ENCODE data around the gene TMEM203.
A peak's percentile ranks its signal among the peaks of the same experiment; 100 is the strongest.

TMEM203 gene

DNA sequence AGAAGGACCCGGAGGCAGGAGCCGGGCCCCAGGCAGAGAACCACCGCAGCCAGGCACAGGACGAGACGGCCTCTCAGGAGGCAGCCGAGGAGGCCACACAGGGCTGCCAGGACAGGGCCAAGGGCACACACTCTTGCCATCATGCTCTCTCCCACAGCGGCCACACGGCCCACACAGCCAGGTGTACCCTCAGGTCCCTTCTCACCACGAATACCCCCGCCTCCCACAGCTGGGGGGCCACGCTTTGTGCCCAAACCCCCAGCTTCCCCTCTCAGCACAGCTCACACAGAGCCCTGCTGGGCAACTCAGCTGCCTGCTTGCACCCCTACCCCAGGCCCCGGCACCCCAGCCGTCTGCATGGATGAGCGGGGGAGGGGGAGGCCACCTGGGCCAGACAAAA lies 11.7 kb downstream of the TMEM203 start:
- DNase-seq: no peak

DNA sequence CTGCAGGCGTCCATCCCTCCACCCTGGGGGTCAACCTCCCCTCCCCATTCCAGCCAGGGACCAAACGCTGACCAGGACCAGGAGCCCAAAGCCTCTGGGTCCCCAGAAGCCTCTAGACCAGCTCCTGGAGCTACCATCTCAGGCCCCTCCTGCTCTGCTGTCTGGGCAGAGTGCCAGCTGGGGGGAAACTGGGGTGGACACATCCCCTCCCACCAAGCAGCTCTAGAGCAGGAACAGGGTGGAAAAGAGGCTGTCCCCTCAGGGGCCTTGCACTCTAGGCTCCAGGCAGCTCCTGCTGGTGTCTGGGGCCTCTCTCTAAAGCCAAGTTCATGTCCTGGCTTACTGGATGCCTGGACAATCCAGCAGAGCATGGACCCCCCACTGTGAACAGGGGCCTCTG lies 12.6 kb downstream of the TMEM203 start:
- no peak for DNase-seq

DNA sequence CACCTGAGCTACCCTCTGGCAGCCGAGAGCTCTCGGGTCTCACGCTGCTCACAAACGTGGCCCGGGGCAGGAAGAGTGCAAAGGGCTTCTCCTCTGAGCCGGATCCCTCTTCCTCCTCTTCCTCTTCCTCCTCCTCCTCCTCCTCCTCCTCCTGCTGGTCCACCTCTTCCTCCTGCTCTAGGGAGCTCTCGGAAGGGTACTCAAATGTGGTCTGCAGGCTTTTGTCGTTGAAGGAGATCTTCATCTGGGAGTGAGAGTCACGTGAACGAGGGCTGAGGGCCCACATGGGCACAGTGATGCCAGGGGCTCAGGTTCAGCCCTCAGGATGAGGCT lies 13.0 kb downstream of the TMEM203 start:
- DNase-seq: no peak

DNA sequence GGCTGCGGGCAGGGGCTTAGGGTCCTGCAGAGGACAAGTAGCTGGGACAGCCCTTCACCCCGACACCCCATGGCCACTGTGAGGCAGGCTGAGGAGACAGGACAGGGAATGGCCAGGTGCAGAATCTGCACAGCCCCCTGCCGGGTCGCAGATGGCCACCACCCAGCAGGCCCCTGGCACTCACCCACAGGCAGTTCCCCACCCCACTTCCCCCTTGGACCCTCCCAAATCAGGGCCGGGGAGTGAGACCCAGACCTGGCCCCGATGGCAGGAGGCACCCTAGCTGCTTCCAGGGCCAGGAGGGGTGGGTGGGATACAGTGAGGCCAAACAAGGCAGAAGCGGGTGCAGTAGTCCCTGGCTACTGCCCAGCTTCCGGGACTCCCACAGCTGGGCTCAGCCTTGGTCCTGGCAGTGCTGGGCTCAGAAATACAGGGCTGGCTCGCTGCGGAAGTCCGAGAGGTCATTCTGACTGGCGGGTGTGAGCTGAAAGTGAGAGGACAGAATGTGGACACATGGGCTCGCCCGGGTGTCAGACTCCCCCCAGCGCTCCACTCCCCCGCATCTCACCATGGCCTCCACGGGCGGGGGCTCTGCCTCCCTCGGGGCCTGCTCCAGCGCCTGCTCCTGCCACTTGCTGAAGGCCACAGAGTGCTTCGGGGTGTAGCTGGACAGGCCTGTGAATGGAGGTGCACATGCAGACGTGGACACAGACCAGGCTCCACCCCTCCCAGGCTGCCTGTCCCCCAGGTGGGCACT lies 13.6 kb downstream of the TMEM203 start:
- DNase-seq: no peak

DNA sequence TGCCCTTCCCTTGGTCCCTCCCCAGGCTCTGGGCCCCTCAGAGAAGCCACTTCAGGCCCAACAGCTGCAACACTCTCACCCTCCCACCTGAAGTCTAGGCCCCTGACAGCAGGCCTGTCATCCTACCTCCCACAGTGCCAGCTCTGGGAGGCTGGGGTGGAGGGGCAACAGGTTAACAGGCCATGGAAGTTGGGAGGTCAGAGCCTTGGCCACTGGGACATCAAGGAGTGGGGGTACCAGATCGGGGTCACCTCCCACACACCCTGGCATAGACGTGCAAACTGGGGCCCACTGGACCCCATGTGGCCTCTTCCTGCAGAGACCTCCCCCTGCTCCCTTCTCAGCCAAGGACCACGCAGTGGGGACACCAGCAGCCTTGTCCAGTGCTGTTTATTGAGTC lies 14.2 kb downstream of the TMEM203 start:
- no peak for DNase-seq

DNA sequence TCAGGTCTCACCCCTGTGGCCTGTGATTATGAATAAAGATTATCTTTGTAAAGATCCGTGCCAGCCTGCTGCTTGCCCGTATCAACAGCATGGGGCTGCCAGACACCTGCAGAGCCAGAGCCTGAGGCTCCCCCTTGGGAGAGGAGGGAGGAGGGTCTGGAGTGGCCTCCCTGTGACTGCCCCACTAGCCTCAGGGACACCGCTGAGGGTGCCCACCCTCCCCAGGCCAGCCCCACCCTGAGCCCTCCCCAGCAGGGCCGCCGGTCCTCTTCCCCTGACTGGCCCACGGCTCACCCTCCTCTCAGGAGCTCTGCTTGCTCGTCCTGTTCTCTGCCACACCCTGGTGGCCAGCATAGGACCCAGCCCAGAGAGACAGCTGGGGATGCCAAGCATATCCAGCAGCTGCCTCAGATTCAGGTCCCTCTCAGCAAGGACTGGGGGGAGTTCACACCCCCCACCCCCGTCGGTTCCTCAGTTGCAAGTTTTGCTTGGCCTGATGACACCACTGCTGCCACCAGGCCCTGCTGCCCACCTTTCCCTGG lies 15.1 kb downstream of the TMEM203 start:
- no peak for DNase-seq

DNA sequence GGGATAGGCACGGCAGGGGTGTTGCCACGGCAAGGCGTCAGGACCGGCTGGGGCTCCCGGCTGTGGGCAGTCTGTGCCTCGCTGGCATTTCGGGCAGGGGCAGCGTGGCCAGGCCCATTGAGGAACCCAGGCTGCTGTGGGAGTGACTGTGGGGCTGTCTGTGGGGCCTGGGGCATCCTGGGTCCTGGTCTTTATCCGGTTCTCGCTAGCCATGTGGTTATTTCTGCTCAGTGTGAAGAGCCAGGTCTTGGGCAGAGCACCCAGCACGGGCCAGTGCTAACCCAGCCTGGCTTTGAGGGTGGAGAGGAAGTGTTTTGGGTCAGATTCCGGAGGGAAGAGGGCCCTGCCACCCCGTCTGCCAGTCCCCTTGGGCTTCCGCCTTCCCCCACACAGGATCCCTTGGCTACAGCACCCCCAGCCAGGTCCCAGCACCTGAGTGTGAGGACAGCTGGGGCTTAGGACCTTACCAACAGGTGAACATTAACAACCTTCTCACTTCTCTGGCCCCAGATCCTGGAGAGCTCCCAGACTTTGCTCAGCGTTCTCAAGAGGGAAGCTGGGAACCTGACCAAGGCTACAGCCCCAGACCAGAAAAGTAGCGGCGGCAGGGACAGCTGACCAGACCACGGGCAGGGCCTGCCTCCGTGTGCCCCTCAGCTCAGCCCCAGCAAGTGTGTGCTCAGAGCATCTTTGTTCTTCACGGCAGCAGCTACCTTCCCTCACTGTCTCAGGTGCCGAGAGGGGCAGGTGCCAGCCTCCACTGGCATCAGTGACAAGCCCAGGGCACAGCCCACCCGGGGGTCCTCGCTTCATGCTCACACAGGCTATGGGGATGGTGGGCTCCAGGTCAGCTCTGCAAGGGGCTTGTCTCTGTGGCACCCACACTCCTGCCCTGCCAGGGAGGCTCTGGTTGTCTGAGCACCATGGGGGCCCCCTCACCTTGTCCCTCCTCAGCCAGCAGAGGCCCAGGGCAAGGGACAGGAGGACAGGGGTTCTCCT lies 15.9 kb downstream of the TMEM203 start:
- DNase-seq: no peak

DNA sequence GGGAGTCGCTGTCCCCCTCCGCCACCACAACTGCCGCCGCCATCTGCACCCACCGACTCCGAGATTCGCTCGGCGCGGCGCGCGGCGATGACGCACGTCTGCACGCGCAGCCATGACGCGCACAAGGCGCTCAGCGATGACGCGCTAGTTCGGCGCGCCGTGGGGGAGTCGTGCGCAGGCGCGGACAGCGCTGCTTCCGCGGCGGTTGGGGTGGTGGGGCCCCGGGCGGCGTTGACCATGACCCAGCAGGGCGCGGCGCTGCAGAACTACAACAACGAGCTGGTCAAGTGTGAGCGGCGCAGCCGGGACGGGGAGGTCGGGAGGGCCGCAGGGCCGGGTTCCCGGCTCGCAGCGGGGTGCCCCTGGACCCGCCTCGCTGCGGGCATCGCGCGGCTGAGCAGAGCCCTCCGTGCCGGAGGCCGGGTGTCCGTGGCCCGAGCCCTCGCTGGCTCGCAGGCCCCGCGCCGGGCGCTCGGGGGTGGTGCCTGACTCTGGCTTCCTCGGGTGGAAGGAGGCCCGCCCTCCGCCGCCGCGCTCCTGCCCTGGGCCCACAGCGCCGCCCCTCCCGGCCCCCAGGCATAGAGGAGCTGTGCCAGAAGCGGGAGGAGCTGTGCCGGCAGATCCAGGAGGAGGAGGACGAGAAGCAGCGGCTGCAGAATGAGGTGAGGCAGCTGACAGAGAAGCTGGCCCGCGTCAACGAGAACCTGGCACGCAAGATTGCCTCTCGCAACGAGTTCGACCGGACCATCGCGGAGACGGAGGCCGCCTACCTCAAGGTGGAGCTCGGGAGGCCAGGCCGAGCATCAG lies 16.8 kb downstream of the TMEM203 start, which contains the start of the genes ANAPC2 and SSNA1:
Gene ANAPC2, minus strand, starts transcription at position 71 of the 807 bp plus-strand sequence. Its CDS starts 28 bp downstream, at position 43.
Gene SSNA1, plus strand, starts transcription at position 187 of the 807 bp plus-strand sequence. Its CDS starts 51 bp downstream, at position 238.
- DNase-seq: peak; percentile 24

DNA sequence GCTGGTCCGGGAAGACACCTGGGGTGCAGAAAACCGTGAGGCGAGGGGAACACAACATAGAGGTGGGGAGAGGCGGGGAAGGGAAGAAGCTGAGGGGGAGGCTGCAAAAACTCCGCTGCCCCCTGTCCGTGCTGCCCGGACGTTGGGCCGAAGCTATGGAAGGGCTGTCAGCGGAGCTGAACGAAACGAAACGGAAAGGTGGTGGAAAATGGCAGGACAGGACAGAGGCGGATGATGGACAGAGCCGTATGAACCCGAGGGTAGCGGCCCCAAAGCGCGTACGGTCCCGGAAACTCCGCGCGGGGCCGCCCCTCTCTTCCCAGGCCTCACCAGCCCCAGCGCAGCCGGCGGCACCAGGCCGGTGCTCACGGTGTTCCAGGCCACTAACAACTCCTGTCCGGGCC lies 17.4 kb downstream of the TMEM203 start:
- DNase-seq: no peak

DNA sequence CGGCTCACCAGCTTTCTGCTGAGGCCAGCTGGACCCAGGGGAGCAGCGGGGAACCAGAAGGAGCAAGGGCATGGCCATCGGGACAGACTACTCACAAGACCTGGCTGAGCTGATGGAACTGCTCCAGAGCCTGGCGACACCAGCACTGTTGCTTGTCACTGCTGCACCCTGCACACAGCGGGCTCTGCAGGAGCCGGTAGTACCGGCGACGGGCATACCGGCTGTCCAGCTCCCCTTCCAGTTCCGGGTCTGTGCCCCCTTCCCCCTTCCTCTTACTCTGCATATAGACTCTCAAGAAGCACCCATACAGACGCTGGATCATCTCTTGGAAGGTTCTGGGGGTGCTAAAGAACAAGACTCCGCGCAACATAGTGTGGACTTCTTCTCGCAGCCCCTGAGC lies 18.1 kb downstream of the TMEM203 start:
- no peak for DNase-seq

DNA sequence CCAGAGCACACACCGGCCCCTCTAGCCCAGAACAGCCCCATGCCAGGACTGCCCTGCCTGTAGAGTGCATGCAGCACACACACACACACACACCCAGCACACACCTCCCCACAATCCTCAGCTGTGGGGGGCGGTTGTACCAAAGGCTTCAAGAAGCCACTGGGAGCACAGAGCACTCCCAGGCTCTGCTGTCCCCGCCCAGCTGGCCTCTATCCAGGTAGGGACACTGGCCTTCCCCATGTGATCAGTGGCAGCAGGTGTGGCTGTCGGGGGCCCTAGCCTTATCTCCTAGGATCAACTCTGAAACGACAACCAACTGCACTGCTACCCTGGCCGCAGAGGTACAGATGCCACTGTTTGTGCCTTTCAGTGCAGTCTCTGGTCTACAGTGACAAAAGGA lies 19.1 kb downstream of the TMEM203 start:
- no peak for DNase-seq

DNA sequence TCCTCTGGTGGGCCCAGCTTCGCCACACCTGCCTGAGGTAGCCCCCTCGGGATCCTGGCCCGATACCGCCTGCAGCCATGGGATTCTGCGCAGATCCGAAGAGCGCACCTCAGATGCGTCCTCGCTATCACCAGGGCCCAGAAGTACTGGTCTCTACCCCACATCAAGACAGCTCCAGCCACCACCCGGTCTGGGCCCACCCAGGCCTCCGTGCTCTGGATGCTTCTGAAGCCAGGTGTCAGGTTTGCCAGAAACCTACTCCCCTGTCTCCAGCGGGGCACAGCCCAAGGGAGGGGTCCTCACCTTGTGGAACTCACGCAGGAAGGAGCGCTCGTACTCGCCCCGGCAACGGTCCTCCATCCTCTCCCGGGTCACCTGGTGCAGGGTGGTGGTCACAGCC lies 19.5 kb downstream of the TMEM203 start:
- DNase-seq: no peak

DNA sequence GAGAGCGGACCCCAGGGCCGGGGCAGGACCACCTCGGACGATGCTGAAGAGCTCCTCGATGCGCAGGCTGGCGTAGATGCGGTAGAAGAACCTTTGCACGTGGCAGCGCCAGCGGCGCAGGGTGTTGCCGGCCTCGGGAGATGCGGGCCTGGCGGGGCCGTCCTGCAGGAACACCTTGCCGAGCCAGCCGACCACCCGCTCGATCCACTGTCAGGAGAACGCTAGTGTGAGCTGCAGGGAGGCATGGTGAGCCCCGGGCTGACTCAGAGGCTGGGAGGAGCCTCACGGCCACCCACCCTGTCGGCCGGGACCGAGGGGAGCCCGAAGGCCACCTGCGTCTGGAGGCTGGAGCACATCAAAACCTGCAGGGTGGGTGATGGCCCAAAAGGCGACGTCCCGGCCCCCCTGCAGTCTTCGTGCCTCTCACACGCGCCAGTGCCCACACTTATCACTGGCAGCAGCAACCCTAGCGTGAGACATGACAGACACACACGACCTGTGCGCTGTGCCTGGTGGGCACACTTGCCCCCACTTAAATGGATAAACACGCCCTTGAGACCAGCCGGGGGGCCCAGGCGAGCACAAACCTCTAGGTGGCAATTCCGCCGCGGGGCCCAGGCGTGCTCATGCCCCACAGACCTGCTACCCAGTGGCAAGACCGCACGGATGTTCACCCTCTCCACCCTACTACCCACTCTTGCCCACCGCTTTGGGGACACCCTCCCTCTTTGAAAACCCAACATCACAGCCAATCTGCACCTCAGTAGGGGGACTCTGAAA lies 20.4 kb downstream of the TMEM203 start:
- no peak for DNase-seq

DNA sequence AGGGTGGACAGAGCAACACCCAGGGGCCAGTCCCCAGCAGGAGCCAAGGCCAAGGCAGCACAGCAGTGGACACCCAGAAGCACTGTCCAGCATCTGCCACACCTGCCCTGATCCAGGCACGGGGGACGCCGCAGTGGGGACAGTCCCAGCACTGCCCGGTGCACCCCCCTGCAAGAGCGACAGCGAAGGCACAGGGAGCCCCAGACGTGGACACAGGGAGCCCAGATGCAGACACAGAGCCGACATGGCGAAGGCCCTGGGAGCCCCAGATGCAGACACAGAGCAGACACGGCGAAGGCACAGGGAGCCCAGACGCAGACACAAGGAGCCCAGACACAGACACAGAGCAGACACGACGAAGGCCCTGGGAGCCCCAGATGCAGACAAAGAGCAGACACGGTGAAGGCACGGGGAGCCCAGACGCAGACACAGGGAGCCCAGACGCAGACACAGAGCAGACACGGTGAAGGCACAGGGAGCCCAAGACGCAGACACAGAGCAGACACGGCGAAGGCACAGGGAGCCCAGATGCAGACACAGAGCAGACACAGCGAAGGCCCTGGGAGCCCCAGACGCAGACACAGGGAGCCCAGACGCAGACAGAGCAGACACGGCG lies 21.4 kb downstream of the TMEM203 start:
- DNase-seq: no peak

DNA sequence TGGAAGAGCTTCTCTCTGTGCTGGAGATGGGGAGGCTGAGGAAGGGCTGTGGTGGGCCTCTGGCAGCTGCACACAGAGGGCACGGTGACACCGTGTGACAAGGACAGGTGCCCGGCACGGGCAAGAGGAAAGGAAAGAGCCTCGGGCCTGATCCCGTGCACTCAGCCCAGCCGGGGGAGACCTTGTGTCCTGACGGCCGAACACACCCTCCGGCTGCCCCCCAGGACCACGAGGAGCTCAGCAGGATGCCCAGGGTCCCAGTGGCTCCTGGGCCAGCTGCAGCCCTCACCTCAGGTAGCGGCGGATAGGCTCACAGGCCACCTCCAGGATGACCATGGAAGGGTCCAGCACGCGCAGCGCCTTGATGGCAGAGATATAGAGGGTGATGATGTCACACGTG lies 22.6 kb downstream of the TMEM203 start:
- DNase-seq: no peak

DNA sequence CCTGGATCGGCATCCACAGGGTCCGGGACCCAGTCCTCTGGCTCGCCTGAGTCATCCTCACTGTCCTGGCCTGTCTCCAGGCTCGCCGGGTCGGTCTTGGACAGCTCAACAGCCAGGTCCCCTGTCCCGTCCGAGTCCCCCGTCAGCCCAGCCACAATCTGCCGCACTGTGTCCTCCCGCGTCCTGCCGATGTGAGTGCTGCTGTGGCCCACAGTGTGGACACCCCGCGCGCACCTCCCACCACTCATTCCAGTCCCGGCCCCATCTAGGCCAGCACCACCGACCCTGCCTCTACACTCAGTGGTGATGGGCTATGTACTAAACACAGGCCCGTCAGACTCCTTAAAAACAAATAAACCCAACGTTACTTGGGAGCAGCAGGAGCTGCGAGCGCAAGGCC lies 23.8 kb downstream of the TMEM203 start:
- DNase-seq: no peak

DNA sequence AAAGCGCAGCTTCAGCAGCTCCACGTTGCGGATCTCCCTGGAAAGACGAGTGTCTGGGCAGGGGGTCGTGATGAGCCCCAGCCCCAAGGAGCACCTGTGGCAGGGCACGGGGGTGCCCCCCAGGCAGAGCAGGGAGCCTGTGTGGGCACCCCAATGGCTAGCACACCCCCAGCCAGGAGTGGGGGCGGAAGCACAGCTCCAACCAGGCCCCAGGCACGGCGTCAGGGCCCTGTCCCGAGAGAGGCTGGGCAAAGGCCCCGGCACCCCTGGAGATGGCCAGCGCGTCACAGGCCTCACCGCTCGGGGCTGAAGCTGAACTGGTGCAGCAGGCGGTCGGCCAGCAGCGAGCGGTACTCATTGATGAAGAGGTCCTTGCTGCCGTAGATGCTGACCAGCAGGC lies 25.0 kb downstream of the TMEM203 start:
- no peak for DNase-seq

DNA sequence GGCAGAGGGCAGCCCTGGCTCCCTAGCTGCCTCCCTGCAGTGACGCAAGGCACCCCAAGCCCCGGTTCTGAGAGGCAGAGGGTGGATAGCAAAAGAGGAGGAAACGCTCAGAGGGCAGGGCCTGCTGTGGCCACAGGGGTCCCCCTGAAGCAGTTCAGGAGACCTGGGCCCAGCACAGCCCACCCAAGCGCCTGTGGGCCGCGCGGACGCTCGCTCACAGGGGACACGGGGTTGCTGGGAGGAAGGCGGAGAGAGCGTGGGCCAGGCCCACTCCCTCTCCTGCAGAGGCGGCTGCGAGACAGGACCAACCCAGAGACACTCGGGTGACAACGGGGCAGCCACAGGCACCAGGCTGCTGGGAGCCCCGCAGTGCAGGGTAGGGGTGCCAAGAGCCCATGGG lies 25.7 kb downstream of the TMEM203 start:
- no peak for DNase-seq

DNA sequence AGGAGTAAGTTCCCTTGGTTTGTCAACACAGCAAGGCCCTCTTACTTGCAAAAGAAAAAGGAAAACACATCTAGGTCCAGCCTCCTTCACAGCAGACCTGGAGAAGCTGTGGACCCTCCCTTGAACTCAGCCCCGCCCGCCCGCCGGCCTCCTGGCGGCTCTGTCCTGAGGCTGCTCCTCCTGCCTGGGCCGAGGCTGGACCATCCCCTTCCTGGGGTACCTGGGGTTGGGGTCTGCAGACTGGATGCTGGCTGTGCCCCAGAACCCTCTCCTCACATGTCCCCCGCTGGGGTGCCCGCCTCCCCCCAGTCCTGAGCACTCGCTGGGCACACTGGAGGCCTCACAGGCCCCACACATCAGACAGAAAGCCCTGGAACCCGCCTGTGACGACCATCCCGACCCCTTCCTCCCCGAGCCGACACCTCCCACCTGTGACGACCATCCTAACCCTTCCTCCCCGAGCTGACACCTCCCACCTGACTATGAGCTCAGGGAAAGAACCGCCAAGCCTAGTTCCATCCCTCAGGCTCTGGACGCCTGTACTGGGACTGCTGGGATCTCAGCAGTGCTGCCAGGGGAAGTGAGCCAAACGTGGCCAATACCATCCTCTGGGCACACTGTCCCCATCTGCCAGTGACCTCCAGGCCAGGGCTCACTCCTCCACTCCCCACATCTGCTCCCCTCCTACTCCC lies 26.4 kb downstream of the TMEM203 start:
- no peak for DNase-seq

DNA sequence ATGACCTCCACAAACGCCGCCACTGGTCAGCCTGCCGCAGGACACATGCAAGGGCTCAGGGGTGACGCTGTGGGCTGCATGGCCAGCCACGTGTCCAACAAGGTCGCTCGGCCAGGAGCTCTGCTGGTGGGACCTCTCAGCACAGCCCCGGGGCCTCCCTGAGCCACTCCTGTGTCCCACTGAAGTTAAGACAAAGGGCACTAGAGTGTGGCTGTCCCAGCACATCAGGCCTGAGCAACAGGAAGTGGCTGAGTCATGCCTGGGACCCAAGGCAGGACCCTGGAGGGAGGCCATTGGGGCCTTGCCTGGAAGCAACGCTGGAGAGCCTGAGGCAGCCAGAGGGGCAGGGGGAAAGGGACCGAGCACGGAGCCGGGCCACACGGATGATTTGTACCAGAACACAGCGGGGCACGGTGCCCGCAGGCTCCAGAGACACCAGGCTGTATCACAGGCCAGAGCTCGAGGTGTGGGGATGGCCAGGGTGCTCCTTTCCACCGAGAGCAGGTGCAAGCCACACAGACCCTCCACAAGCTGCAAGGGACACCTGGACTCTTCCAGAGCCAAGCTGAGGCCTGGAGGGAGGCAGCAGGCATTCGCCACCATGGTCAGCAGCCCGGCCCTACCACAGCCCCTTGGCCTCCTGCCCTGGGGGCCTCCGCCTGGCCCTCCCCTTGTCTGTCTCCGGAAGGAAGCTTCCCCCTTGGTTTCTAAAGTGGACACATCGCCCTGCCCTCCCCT lies 27.1 kb downstream of the TMEM203 start:
- no peak for DNase-seq
